ENCODE data around the gene DTX1.
"Not testable (repeated sequence)": the region's sequence is repeated elsewhere in the genome, so short reads cannot be mapped to it uniquely, and the experiment has no call there.

DTX1 gene

DNA sequence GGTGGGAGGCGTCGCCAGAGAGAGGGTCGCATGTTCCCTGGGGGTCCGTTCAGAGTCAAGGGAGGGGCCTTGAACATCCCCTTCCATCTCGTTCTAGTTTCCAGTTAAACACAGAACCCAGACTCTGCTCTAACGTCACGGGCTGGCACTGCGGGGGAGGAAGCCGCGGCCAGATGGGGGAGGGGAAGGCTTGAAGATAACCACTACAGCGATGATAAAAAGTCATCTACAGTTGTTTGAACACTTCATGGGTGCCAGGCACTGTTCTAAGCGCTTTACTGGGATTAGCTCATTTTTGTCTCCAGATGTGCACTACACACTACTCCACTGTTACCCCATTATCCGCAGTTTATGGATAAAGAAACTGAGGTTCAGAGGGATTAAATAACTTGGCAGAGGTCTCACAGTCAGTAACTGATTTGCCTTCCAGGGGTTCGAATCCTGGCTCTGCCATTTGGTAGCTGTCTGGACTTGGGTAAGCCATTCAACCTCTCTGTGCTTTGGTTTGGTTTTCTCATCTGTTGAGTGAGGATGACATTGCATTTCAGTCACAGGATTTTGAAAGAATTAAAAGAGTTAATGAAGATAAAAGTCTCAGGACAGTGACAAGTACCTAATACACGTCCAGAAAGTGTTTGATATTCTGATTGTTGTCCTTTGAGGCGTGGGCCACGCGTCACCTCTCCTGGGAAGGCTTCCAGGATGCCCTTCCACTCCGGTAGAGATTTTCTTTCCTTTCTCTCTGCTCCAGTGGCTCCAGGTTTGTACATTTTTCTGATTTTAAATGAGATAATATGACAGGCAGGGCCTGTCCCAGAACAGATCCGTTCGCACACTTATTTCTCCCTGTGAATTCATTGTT is 79.8 kb downstream of the DTX1 start:
- peak; percentile 48 for FAIRE-seq
- DNase-seq (ENCODE audit: insufficient read length, low spot score): no peak
- TF ChIP-seq POLR2A (IDR thresholded peaks at IDR 0.05; ENCODE audit: low read depth, low read length): no peak
- no peak for TF ChIP-seq POLR2AphosphoS5 (IDR thresholded peaks at IDR 0.05; ENCODE audit: low read depth, low read length)
- TF ChIP-seq POU2F2 (IDR thresholded peaks at IDR 0.05; ENCODE audit: low read depth, low read length): no peak
- TF ChIP-seq TAF1 (IDR thresholded peaks at IDR 0.05; ENCODE audit: low read depth, low read length): no peak
- no peak for TF ChIP-seq SPI1 (IDR thresholded peaks at IDR 0.05; ENCODE audit: low read depth, low read length)
- no peak for TF ChIP-seq PAX5 (IDR thresholded peaks at IDR 0.05; ENCODE audit: insufficient read depth, low read length, severe bottlenecking)

DNA sequence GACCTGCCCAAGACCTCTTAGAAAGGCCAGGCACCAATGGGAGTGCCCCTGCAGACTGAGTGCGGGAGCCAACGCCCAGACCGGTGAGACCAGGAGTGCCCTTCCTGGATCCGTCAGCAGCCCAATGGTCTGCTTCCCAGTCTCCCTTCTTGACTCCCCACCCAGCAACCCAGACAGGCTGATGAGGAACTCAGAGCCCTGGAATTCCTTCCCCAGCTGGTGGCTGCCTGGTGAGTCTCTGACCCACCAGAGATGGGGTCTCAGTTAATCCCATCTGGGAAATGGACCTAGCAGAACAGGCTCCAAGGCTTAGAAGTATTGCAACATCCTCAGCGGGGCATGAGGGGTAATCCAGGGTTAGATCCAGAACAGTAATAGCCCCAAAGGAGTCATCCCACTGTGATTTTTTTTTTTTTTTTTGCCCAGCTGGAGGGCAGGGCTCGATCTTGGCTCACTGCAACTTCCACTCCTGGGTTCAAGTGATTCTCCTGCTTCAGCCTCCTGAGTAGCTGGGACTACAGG is 80.5 kb downstream of the DTX1 start:
- DNase-seq (ENCODE audit: insufficient read length, low spot score) (no peak), FAIRE-seq (no peak)
- TF ChIP-seq POU2F2 (IDR thresholded peaks at IDR 0.05; ENCODE audit: low read depth, low read length) (no peak), SPI1 (IDR thresholded peaks at IDR 0.05; ENCODE audit: low read depth, low read length) (no peak), PAX5 (IDR thresholded peaks at IDR 0.05; ENCODE audit: insufficient read depth, low read length, severe bottlenecking) (no peak), POLR2A (IDR thresholded peaks at IDR 0.05; ENCODE audit: low read depth, low read length) (no peak), TAF1 (IDR thresholded peaks at IDR 0.05; ENCODE audit: low read depth, low read length) (no peak), POLR2AphosphoS5 (IDR thresholded peaks at IDR 0.05; ENCODE audit: low read depth, low read length) (no peak)

DNA sequence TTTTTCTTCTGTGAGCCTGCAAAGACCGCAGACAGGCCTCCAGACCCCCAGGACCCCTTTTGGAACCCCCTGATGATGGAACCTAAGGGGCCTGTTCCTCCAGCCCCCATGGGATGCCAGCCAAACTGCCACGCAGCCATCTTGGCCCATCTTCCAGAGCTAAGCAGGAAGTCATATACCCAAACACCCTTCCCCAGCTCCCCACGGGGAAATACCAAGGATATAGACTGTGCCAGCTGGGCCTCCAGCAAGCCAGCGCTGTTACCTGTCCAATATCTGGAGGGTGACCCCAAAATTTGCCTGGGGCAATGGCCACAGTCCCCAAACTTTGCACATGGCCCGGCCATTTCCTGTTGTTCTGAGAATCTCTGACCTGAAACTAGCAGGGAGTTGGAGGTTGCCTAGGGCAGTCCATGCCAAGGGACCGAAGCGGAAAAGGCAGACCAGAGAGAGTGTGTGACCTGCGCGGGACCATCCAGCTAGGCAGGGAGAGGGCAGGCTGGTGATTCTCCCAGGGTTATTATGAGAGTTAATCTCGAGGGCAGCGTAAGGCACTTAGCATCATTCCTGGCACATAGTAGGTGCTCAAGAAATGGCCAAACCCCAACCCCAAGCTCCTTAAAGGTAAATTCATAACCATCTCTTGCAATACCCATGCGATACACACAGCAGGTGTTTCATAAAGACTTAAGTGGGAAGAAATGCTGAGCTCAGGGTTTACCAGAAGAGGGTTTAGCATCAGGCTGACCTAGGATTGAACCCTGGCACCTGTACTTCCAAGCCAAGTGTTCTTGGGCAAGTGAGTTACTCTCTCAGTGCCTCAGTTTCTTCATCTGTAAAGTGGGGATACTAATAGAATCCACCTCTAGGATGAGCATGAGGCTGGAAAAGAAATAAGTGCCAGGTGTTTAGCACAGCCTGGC is 81.6 kb downstream of the DTX1 start:
- DNase-seq (ENCODE audit: insufficient read length, low spot score) (no peak), FAIRE-seq (no peak)
- TF ChIP-seq POLR2A (IDR thresholded peaks at IDR 0.05; ENCODE audit: low read depth, low read length): no peak
- TF ChIP-seq PAX5 (IDR thresholded peaks at IDR 0.05; ENCODE audit: insufficient read depth, low read length, severe bottlenecking): no peak
- no peak for TF ChIP-seq POU2F2 (IDR thresholded peaks at IDR 0.05; ENCODE audit: low read depth, low read length)
- TF ChIP-seq POLR2AphosphoS5 (IDR thresholded peaks at IDR 0.05; ENCODE audit: low read depth, low read length): no peak
- TF ChIP-seq SPI1 (IDR thresholded peaks at IDR 0.05; ENCODE audit: low read depth, low read length): no peak
- no peak for TF ChIP-seq TAF1 (IDR thresholded peaks at IDR 0.05; ENCODE audit: low read depth, low read length)

DNA sequence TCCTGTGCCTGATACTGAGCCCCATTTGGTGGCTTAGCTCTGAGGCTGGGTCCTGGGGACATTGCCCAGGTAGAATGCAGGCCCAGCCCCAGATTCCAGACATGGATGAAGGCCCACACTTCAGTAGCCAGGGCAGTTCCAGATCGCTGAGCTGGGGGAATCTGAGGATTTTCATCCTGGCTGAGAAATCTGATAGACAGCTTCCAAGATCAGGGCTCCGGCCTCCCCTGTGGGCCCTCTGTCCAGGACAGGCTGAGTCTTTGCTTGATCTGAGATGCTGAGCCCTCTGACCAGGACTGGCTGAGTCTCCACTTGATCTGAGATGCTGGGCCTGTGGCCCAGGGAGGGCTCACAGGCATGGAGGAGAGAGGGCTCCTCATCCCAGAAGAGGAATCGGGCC is 82.3 kb downstream of the DTX1 start:
- no peak for DNase-seq (ENCODE audit: insufficient read length, low spot score)
- no peak for TF ChIP-seq POU2F2 (IDR thresholded peaks at IDR 0.05; ENCODE audit: low read depth, low read length)
- no peak for TF ChIP-seq POLR2AphosphoS5 (IDR thresholded peaks at IDR 0.05; ENCODE audit: low read depth, low read length)
- no peak for TF ChIP-seq PAX5 (IDR thresholded peaks at IDR 0.05; ENCODE audit: insufficient read depth, low read length, severe bottlenecking)
- no peak for TF ChIP-seq TAF1 (IDR thresholded peaks at IDR 0.05; ENCODE audit: low read depth, low read length)
- no peak for TF ChIP-seq POLR2A (IDR thresholded peaks at IDR 0.05; ENCODE audit: low read depth, low read length)
- no peak for TF ChIP-seq SPI1 (IDR thresholded peaks at IDR 0.05; ENCODE audit: low read depth, low read length)
- no peak for FAIRE-seq

DNA sequence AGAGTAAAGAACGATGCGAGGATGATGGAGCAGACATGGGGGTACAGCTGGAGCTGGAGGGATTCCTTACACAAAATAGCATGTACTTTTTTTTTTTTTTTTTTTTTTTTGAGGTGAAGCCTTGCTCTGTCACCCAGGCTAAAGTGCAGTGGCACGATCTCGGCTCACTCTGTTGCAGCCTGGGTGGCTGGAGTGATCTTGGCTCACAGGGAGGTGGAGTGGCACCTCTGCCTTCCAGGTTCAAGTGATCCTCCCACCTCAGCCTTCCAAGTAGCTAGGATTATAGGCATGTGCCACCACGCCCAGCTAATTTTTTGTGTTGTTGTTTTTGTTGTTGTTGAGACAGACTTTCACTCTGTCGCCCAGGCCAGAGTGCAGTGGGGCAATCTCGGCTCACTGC is 84.2 kb downstream of the DTX1 start:
- TF ChIP-seq PAX5 (IDR thresholded peaks at IDR 0.05; ENCODE audit: insufficient read depth, low read length, severe bottlenecking): no peak
- TF ChIP-seq POU2F2 (IDR thresholded peaks at IDR 0.05; ENCODE audit: low read depth, low read length): no peak
- no peak for TF ChIP-seq TAF1 (IDR thresholded peaks at IDR 0.05; ENCODE audit: low read depth, low read length)
- TF ChIP-seq SPI1 (IDR thresholded peaks at IDR 0.05; ENCODE audit: low read depth, low read length): no peak
- TF ChIP-seq POLR2AphosphoS5 (IDR thresholded peaks at IDR 0.05; ENCODE audit: low read depth, low read length): no peak
- no peak for TF ChIP-seq POLR2A (IDR thresholded peaks at IDR 0.05; ENCODE audit: low read depth, low read length)
- FAIRE-seq (no peak), DNase-seq (ENCODE audit: insufficient read length, low spot score) (no peak)

DNA sequence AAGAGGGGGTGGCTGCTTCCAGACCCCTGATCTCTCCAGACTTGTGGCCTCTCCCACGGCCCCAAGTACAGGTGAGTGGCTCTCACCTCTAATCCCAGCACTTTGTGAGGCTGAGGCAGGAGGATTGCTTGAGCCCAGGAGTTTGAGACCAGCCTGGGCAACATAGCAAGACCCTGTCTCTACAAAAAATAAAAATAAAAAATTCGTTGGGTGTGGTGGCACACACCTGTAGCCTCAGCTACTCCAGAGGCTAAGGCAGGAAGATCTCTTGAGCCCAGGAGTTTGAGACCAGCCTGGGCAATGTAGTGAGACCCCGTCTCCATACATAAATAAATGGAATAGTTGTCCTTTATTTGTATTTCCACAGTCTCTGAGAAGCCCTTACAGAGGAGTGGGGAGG is 85.2 kb downstream of the DTX1 start:
- not testable (repeated sequence) for FAIRE-seq; DNase-seq (ENCODE audit: insufficient read length, low spot score)

DNA sequence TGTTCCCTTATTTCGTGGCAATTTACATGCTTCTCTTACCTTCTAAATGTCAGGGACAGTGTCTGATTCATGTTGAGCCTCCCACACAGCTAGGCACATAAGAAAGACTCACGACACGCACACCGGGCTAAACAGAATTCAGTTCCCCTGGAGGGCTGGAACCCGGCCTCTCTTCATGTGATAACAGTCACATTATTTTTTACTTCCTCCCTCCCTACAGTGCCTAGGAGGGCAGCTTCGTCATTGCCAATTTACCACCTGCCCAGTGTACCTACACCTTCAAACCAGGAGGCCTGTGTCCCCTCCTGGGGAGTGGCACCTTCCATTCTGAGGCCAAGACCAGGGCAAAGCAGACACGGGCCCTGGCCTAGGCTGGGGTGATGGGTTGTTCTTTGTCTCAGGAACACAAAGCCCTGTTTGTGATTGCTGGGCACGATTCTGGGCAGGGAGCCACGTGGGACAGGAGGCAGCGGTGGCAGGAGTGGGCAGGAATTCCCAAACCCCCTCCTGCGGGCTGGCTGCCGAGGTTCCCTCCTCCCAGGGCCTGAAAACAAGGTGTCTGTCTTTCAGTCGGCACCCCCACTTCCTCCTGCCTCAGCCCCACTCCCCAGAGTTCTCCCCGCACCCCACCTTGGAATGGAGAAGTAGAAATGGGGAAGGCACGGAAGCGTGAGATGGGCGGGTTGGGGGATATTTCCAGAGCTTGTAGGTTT is 85.8 kb downstream of the DTX1 start:
- TF ChIP-seq POU2F2 (IDR thresholded peaks at IDR 0.05; ENCODE audit: low read depth, low read length) (no peak), SPI1 (IDR thresholded peaks at IDR 0.05; ENCODE audit: low read depth, low read length) (peak; percentile 28)
- DNase-seq (ENCODE audit: insufficient read length, low spot score) (no peak), FAIRE-seq (peak; percentile 66)

DNA sequence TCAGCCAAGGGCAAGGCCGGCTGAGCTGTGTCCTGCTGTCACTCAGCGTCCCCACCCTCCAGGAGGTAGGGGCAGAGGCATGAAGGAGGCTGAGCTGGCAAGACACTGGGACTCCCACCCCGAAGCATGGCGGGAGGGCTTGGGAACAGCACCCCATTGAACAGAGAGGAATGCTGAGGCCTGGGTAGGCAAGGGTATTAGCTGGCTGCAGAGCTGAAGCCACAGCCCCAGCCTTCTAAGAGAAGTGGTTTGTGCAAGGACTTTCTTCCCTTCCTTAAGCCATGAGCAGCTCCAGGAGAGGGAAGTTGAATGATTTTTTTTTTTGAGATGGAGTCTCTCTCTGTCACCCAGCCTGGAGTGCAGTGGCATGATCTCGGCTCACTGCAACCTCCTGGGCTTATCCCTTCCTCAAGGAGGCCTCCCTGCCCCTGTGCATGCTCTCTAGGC is 86.4 kb downstream of the DTX1 start:
- FAIRE-seq (no peak), DNase-seq (ENCODE audit: insufficient read length, low spot score) (no peak)

DNA sequence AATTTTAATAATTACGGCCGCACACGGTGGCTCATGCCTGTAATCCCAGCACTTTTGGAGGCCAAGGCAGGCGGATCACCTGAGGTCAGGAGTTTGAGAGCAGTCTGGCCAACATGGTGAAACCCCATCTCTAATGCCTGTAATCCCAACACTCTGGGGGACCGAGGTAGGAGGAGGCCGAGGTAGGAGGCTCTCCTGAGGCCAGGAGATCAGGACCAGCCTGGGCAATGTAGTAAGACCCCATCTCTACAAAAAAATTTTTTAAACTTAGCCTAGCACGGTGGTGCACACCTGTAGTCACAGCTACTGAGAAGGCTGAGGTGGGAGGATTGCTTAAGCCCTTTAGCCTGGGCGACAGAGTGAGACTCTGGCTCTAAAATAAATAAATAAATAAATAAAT is 87.4 kb downstream of the DTX1 start:
- FAIRE-seq (no peak), DNase-seq (ENCODE audit: insufficient read length, low spot score) (no peak)
- no peak for TF ChIP-seq PAX5 (IDR thresholded peaks at IDR 0.05; ENCODE audit: insufficient read depth, low read length, severe bottlenecking)
- no peak for TF ChIP-seq SPI1 (IDR thresholded peaks at IDR 0.05; ENCODE audit: low read depth, low read length)
- TF ChIP-seq POLR2A (IDR thresholded peaks at IDR 0.05; ENCODE audit: low read depth, low read length): no peak
- no peak for TF ChIP-seq TAF1 (IDR thresholded peaks at IDR 0.05; ENCODE audit: low read depth, low read length)

More for the DNA sequence above, 86.4 kb downstream of the DTX1 start:
- TF ChIP-seq POLR2AphosphoS5 (IDR thresholded peaks at IDR 0.05; ENCODE audit: low read depth, low read length) (no peak), SPI1 (IDR thresholded peaks at IDR 0.05; ENCODE audit: low read depth, low read length) (no peak), PAX5 (IDR thresholded peaks at IDR 0.05; ENCODE audit: insufficient read depth, low read length, severe bottlenecking) (no peak), POLR2A (IDR thresholded peaks at IDR 0.05; ENCODE audit: low read depth, low read length) (no peak), POU2F2 (IDR thresholded peaks at IDR 0.05; ENCODE audit: low read depth, low read length) (no peak)

Data from GM12891 (cell line).